Measurements from ENCODE around the gene PPM1J.

The PPM1J gene

GRCh38 chr1:112703706-112704105 lies 11.4 kb downstream of the PPM1J start:
- no peaks in the 10 kb centered on the region; the same call in 1 of the 2 replicates for H3K36me3 ChIP-seq (ENCODE audit: insufficient read depth, low read length)
- no peak overlapping the region for H3K9ac ChIP-seq (ENCODE audit: low read depth, low read length)
- no peaks in the 10 kb centered on the region for H3K9me3 ChIP-seq (ENCODE audit: control insufficient read depth, insufficient read depth, low read length)
- peaks cover 49% of the 10 kb centered on the region for H3K4me1 ChIP-seq (ENCODE audit: insufficient read depth, low read length)

GRCh38 chr1:112702420-112703261 lies 12.5 kb downstream of the PPM1J start:
- Histone ChIP-seq H3K4me1 (ENCODE audit: insufficient read depth, low read length) (peaks cover 57% of the 10 kb centered on the region), H3K36me3 (ENCODE audit: insufficient read depth, low read length) (no peaks in the 10 kb centered on the region; the same call in 1 of the 2 replicates), H3K9ac (ENCODE audit: low read depth, low read length) (no peak overlapping the region), H3K9me3 (ENCODE audit: control insufficient read depth, insufficient read depth, low read length) (no peaks in the 10 kb centered on the region)

- Histone ChIP-seq H3K9me3 (ENCODE audit: control insufficient read depth, insufficient read depth, low read length) (no peaks in the 10 kb centered on the region), H3K36me3 (ENCODE audit: insufficient read depth, low read length) (no peaks in the 10 kb centered on the region; the same call in 1 of the 2 replicates), H3K4me1 (ENCODE audit: insufficient read depth, low read length) (peaks cover 57% of the 10 kb centered on the region), H3K9ac (ENCODE audit: low read depth, low read length) (no peak overlapping the region)
These were observed 13.1 kb downstream of the PPM1J start for GRCh38 chr1:112702067-112702395.

- no peaks in the 10 kb centered on the region for H3K9me3 ChIP-seq (ENCODE audit: control insufficient read depth, insufficient read depth, low read length)
- peaks cover 57% of the 10 kb centered on the region for H3K4me1 ChIP-seq (ENCODE audit: insufficient read depth, low read length)
- no peaks in the 10 kb centered on the region; the same call in 1 of the 2 replicates for H3K36me3 ChIP-seq (ENCODE audit: insufficient read depth, low read length)
- H3K9ac ChIP-seq (ENCODE audit: low read depth, low read length): no peak overlapping the region
These were observed 13.7 kb downstream of the PPM1J start for GRCh38 chr1:112701227-112702066.

GRCh38 chr1:112700290-112701226 lies 14.6 kb downstream of the PPM1J start:
- no peak overlapping the region for H3K9ac ChIP-seq (ENCODE audit: low read depth, low read length)
- no peaks in the 10 kb centered on the region for H3K9me3 ChIP-seq (ENCODE audit: control insufficient read depth, insufficient read depth, low read length)
- no peaks in the 10 kb centered on the region; the same call in 1 of the 2 replicates for H3K36me3 ChIP-seq (ENCODE audit: insufficient read depth, low read length)
- peaks cover 52% of the 10 kb centered on the region for H3K4me1 ChIP-seq (ENCODE audit: insufficient read depth, low read length)

GRCh38 chr1:112699425-112700144 lies 15.5 kb downstream of the PPM1J start:
- Histone ChIP-seq H3K9ac (ENCODE audit: low read depth, low read length) (no peak overlapping the region), H3K4me1 (ENCODE audit: insufficient read depth, low read length) (peaks cover 48% of the 10 kb centered on the region), H3K36me3 (ENCODE audit: insufficient read depth, low read length) (no peaks in the 10 kb centered on the region; the same call in 1 of the 2 replicates)

GRCh38 chr1:112698366-112699310 lies 16.5 kb downstream of the PPM1J start:
- Histone ChIP-seq H3K9ac (ENCODE audit: low read depth, low read length) (no peak overlapping the region), H3K4me1 (ENCODE audit: insufficient read depth, low read length) (peaks cover 38% of the 10 kb centered on the region), H3K9me3 (ENCODE audit: control insufficient read depth, insufficient read depth, low read length) (no peaks in the 10 kb centered on the region), H3K36me3 (ENCODE audit: insufficient read depth, low read length) (no peaks in the 10 kb centered on the region; the same call in 1 of the 2 replicates)

More at GRCh38 chr1:112699425-112700144, 15.5 kb downstream of the PPM1J start:
- no peaks in the 10 kb centered on the region for H3K9me3 ChIP-seq (ENCODE audit: control insufficient read depth, insufficient read depth, low read length)

GRCh38 chr1:112697781-112698201 lies 17.3 kb downstream of the PPM1J start:
- Histone ChIP-seq H3K9me3 (ENCODE audit: control insufficient read depth, insufficient read depth, low read length) (no peaks in the 10 kb centered on the region), H3K36me3 (ENCODE audit: insufficient read depth, low read length) (no peaks in the 10 kb centered on the region; the same call in 1 of the 2 replicates), H3K4me1 (ENCODE audit: insufficient read depth, low read length) (peaks cover 37% of the 10 kb centered on the region), H3K9ac (ENCODE audit: low read depth, low read length) (no peak overlapping the region)

- Histone ChIP-seq H3K9me3 (ENCODE audit: control insufficient read depth, insufficient read depth, low read length) (no peaks in the 10 kb centered on the region), H3K9ac (ENCODE audit: low read depth, low read length) (no peak overlapping the region), H3K36me3 (ENCODE audit: insufficient read depth, low read length) (no peaks in the 10 kb centered on the region), H3K4me1 (ENCODE audit: insufficient read depth, low read length) (peaks cover 36% of the 10 kb centered on the region)
These were observed 18.4 kb downstream of the PPM1J start for GRCh38 chr1:112696578-112697314.

GRCh38 chr1:112695276-112695675 lies 19.9 kb downstream of the PPM1J start:
- no peaks in the 10 kb centered on the region for H3K36me3 ChIP-seq (ENCODE audit: insufficient read depth, low read length)
- no peaks in the 10 kb centered on the region for H3K9me3 ChIP-seq (ENCODE audit: control insufficient read depth, insufficient read depth, low read length)
- peaks cover 23% of the 10 kb centered on the region for H3K4me1 ChIP-seq (ENCODE audit: insufficient read depth, low read length)
- H3K9ac ChIP-seq (ENCODE audit: low read depth, low read length): no peak overlapping the region

GRCh38 chr1:112694363-112694929 lies 20.7 kb downstream of the PPM1J start:
- no peaks in the 10 kb centered on the region for H3K36me3 ChIP-seq (ENCODE audit: insufficient read depth, low read length)
- no peak overlapping the region for H3K9ac ChIP-seq (ENCODE audit: low read depth, low read length)
- no peaks in the 10 kb centered on the region for H3K9me3 ChIP-seq (ENCODE audit: control insufficient read depth, insufficient read depth, low read length)
- H3K4me1 ChIP-seq (ENCODE audit: insufficient read depth, low read length): peaks cover 16% of the 10 kb centered on the region

- H3K36me3 ChIP-seq (ENCODE audit: insufficient read depth, low read length): no peaks in the 10 kb centered on the region
- H3K4me1 ChIP-seq (ENCODE audit: insufficient read depth, low read length): peaks cover 9% of the 10 kb centered on the region
- no peaks in the 10 kb centered on the region for H3K9me3 ChIP-seq (ENCODE audit: control insufficient read depth, insufficient read depth, low read length)
These were observed 21.3 kb downstream of the PPM1J start for GRCh38 chr1:112693821-112694220.

More at GRCh38 chr1:112693821-112694220, 21.3 kb downstream of the PPM1J start:
- no peak overlapping the region for H3K9ac ChIP-seq (ENCODE audit: low read depth, low read length)

All from ES-I3 (cell line).